Liver (tissue), 9 donors: ENCODE results near the gene STXBP6. TPM values are rescaled to one million over a fixed set of nuclear protein-coding genes. Genes with fewer than 3 reads are reported as not detected.

Experiments
- DNase-seq: peaks from one replicate; pipeline ENCODE4 v3.0.0-alpha.2; 2017; ENCODE audit warnings: low spot score
- H3K27ac ChIP-seq, 2 donors: one replicate each; pipeline ENCODE4 v1.7.0; 2013; ENCODE audit warnings: inconsistent platforms in 2 of 2, low read length in 2 of 2, control low read depth in 1 of 2, low read depth in 1 of 2, mild to moderate bottlenecking in 1 of 2
- H3K27me3 ChIP-seq, 4 donors: one replicate each; pipeline versions ENCODE4 v1.6.1 to v1.7.0; 2013; ENCODE audit warnings: low read length in 3 of 4, inconsistent platforms in 1 of 4, mild to moderate bottlenecking in 1 of 4, moderate library complexity in 1 of 4; ENCODE audit not compliant: control insufficient read depth in 4 of 4, insufficient read depth in 4 of 4
- H3K36me3 ChIP-seq, 4 donors: one replicate each; pipeline versions ENCODE4 v1.6.1 to v1.7.0; 2013; ENCODE audit warnings: low read length in 3 of 4, mild to moderate bottlenecking in 3 of 4, low read depth in 1 of 4, moderate library complexity in 1 of 4; ENCODE audit not compliant: control insufficient read depth in 4 of 4, insufficient read depth in 3 of 4
- H3K4me1 ChIP-seq, 4 donors: one replicate each; pipeline versions ENCODE4 v1.6.1 to v1.7.0; 2013; ENCODE audit warnings: low read length in 3 of 4, mild to moderate bottlenecking in 3 of 4, moderate library complexity in 1 of 4; ENCODE audit not compliant: control insufficient read depth in 4 of 4, insufficient read depth in 4 of 4
- H3K4me3 ChIP-seq, 3 donors: one replicate each; pipeline versions ENCODE4 v1.6.1 to v1.7.0; 2013; ENCODE audit warnings: low read length in 3 of 3, control low read depth in 1 of 3, low read depth in 1 of 3, mild to moderate bottlenecking in 1 of 3
- H3K9ac ChIP-seq, 2 donors: one replicate each; pipeline ENCODE4 v1.7.0; 2013; ENCODE audit warnings: low read length in 2 of 2, mild to moderate bottlenecking in 2 of 2, moderate library complexity in 2 of 2, control low read depth in 1 of 2, low read depth in 1 of 2
- H3K9me3 ChIP-seq, 4 donors: one replicate each; pipeline versions ENCODE4 v1.6.1 to v1.7.0; 2013; ENCODE audit warnings: low read length in 3 of 4; ENCODE audit not compliant: control insufficient read depth in 4 of 4
- FOXA1 ChIP-seq: IDR thresholded peaks from 2 replicates; pipeline ENCODE4 v1.6.1; 2016; ENCODE audit warnings: antibody characterized with exemption
- FOXA2 ChIP-seq: IDR thresholded peaks from 2 replicates; pipeline ENCODE4 v1.6.1; 2016; ENCODE audit warnings: antibody characterized with exemption
- GABPA ChIP-seq, 2 donors: IDR thresholded peaks in 1 of 2; conservative IDR thresholded peaks in 1 of 2; 2 replicates each; pipeline ENCODE4 v1.6.1; 2016; ENCODE audit warnings: antibody characterized with exemption in 2 of 2, mild to moderate bottlenecking in 1 of 2, moderate library complexity in 1 of 2
- HNF4A ChIP-seq, 2 donors: conservative IDR thresholded peaks; 2 replicates each; pipeline ENCODE4 v1.6.1; 2016; ENCODE audit warnings: antibody characterized with exemption in 2 of 2, mild to moderate bottlenecking in 2 of 2
- HNF4G ChIP-seq: IDR thresholded peaks from 2 replicates; pipeline ENCODE4 v1.6.1; 2016; ENCODE audit warnings: antibody characterized with exemption
- RAD21 ChIP-seq, 2 donors: IDR thresholded peaks; 2 replicates each; pipeline ENCODE4 v1.6.1; 2016; ENCODE audit warnings: antibody characterized with exemption in 2 of 2, mild to moderate bottlenecking in 2 of 2
- SP1 ChIP-seq: IDR thresholded peaks from 2 replicates; pipeline ENCODE4 v1.6.1; 2018; ENCODE audit warnings: antibody characterized with exemption, mild to moderate bottlenecking
- TAF1 ChIP-seq: conservative IDR thresholded peaks from 2 replicates; pipeline ENCODE4 v1.6.1; 2016; ENCODE audit warnings: antibody characterized with exemption, mild to moderate bottlenecking
- YY1 ChIP-seq: IDR thresholded peaks from 2 replicates; pipeline ENCODE4 v1.6.1; 2016; ENCODE audit warnings: antibody characterized with exemption, mild to moderate bottlenecking
- WGBS: extraction: QIAGEN DNeasy Blood & Tissue Kit; methylation state at CpG from one replicate; pipeline ENCODE4 v1.1.7; 2013; 5-methylcytosine and 5-hydroxymethylcytosine counted together
- polyA plus RNA-seq, 2 donors: library from polyadenylated mRNA; stranded (reverse) in 1 of 2; unstranded in 1 of 2; fragments of 200-250 nt in 1 of 2; fragments of >200 nt in 1 of 2; fragmentation: Nextera tagmentation in 1 of 2; extraction: Ambion mirVana in 1 of 2; gene quantifications; one replicate each; pipeline versions ENCODE4 v1.2.1 to v1.2.3, GENCODE V29; 2013 to 2015
- total RNA-seq, 2 donors: library from RNA; depleted of rRNA; stranded (reverse); fragments of >200 nt; gene quantifications; one replicate each; pipeline ENCODE4 v1.2.3, GENCODE V29; 2014
- TF ChIP-seq, protein P1 (sequence below): IDR thresholded peaks from 2 replicates; pipeline ENCODE4 v1.6.1; 2016; ENCODE audit warnings: antibody characterized with exemption, mild to moderate bottlenecking
- TF ChIP-seq, protein P2 (sequence below): IDR thresholded peaks from 2 replicates; pipeline ENCODE4 v1.6.1; 2016; ENCODE audit warnings: antibody characterized with exemption
- TF ChIP-seq, protein P3 (sequence below): IDR thresholded peaks from 2 replicates; pipeline ENCODE4 v1.6.1; 2016; ENCODE audit warnings: antibody characterized with exemption
- TF ChIP-seq, protein P4 (sequence below): fragments of 150-350 bp; IDR thresholded peaks from 2 replicates; pipeline ENCODE4 v1.5.1; 2017; ENCODE audit warnings: improper control_type of control experiment, low read depth, low read length; ENCODE audit not compliant: missing input control
- donor health status: healthy.
- donor health status: healthy.
- donor health status: healthy.
- donor health status: healthy.
- donor health status: healthy.

Gene STXBP6
- total and polyA plus RNA-seq, 4 donors: 1.4 to 3.8 (median 1.8) TPM

DNA sequence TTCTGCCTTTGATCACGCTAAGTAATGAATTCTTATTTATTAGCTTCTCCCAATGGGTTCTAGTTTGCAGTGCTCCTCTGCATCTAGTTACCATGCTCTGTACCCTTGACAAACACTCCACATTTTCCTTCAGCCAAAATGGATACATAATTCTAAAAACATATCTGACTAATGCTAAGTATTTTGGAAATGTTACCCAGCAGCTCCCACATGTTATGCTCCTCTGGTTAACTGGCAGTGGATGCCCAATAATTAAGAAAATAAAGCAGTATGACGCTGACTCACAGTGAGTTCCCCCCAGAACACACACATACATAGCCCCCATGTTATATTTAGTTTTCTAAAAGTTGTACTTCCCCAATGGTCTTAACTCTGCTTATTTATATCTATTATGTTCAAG lies 74.6 kb downstream of the STXBP6 start (continued):
- TF ChIP-seq, protein P1, sequence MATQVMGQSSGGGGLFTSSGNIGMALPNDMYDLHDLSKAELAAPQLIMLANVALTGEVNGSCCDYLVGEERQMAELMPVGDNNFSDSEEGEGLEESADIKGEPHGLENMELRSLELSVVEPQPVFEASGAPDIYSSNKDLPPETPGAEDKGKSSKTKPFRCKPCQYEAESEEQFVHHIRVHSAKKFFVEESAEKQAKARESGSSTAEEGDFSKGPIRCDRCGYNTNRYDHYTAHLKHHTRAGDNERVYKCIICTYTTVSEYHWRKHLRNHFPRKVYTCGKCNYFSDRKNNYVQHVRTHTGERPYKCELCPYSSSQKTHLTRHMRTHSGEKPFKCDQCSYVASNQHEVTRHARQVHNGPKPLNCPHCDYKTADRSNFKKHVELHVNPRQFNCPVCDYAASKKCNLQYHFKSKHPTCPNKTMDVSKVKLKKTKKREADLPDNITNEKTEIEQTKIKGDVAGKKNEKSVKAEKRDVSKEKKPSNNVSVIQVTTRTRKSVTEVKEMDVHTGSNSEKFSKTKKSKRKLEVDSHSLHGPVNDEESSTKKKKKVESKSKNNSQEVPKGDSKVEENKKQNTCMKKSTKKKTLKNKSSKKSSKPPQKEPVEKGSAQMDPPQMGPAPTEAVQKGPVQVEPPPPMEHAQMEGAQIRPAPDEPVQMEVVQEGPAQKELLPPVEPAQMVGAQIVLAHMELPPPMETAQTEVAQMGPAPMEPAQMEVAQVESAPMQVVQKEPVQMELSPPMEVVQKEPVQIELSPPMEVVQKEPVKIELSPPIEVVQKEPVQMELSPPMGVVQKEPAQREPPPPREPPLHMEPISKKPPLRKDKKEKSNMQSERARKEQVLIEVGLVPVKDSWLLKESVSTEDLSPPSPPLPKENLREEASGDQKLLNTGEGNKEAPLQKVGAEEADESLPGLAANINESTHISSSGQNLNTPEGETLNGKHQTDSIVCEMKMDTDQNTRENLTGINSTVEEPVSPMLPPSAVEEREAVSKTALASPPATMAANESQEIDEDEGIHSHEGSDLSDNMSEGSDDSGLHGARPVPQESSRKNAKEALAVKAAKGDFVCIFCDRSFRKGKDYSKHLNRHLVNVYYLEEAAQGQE: no peak
- TF ChIP-seq FOXA2 (no peak), SP1 (no peak)

DNA sequence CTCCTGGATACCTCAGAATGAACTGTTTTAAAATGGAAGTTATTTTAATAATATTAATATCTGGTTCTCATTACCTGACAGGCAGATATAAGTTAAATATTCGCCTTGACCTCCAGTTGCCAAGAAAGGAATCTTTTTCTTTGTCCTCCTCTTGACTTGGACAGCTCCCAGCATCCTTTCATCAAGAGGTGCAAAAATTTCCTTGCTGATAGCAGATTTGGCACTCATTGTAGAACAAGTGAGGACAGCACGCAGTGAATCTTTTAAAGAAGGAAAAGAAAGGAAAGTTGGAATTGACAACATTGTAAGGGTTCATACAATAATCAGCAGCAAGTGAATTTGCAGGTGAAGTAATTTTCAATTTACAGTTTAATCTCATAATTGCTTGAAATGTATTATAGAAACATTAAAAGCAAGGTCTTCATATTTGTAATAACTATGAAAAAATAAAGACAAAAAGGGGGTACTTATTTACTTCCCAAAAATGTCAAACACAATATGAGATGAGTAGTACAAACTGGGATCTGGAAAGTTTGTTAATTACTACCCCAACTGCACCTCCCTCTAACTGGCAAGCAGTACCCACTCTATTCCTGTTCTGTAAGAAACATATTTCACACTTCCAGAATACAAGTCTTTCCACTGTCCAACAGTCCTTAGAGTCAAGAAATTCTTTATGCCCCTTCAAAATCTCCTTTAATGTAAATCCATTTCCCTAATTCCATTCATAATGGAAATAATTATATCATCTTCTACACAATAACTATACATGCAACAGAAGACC lies 75.2 kb downstream of the STXBP6 start:
- H3K4me3 ChIP-seq: no peak overlapping the region
- TF ChIP-seq, protein P2, sequence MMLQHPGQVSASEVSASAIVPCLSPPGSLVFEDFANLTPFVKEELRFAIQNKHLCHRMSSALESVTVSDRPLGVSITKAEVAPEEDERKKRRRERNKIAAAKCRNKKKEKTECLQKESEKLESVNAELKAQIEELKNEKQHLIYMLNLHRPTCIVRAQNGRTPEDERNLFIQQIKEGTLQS: no peak
- TF ChIP-seq FOXA2: no peak
- TF ChIP-seq HNF4A (conservative IDR thresholded peaks at IDR 0.05): no peak
- TF ChIP-seq TAF1: no peak
- TF ChIP-seq, protein P1: no peak
- no peak for TF ChIP-seq HNF4G
- TF ChIP-seq RAD21 (IDR thresholded peaks at IDR 0.05): no peak
- TF ChIP-seq, protein P3, sequence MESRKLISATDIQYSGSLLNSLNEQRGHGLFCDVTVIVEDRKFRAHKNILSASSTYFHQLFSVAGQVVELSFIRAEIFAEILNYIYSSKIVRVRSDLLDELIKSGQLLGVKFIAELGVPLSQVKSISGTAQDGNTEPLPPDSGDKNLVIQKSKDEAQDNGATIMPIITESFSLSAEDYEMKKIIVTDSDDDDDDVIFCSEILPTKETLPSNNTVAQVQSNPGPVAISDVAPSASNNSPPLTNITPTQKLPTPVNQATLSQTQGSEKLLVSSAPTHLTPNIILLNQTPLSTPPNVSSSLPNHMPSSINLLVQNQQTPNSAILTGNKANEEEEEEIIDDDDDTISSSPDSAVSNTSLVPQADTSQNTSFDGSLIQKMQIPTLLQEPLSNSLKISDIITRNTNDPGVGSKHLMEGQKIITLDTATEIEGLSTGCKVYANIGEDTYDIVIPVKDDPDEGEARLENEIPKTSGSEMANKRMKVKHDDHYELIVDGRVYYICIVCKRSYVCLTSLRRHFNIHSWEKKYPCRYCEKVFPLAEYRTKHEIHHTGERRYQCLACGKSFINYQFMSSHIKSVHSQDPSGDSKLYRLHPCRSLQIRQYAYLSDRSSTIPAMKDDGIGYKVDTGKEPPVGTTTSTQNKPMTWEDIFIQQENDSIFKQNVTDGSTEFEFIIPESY: no peak
- no peak for TF ChIP-seq YY1
- TF ChIP-seq, protein P4, sequence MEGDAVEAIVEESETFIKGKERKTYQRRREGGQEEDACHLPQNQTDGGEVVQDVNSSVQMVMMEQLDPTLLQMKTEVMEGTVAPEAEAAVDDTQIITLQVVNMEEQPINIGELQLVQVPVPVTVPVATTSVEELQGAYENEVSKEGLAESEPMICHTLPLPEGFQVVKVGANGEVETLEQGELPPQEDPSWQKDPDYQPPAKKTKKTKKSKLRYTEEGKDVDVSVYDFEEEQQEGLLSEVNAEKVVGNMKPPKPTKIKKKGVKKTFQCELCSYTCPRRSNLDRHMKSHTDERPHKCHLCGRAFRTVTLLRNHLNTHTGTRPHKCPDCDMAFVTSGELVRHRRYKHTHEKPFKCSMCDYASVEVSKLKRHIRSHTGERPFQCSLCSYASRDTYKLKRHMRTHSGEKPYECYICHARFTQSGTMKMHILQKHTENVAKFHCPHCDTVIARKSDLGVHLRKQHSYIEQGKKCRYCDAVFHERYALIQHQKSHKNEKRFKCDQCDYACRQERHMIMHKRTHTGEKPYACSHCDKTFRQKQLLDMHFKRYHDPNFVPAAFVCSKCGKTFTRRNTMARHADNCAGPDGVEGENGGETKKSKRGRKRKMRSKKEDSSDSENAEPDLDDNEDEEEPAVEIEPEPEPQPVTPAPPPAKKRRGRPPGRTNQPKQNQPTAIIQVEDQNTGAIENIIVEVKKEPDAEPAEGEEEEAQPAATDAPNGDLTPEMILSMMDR: no peak
- no peak for TF ChIP-seq FOXA1
- no peak for TF ChIP-seq GABPA (IDR thresholded peaks at IDR 0.05 in 1 of 2, conservative IDR thresholded peaks at IDR 0.05 in 1 of 2)
- H3K27me3 ChIP-seq: no peaks in the 10 kb centered on the region
- no peak for DNase-seq
- H3K4me1 ChIP-seq: no peaks in the 10 kb centered on the region
- 80% methylated on average over 2 of the region's 2 CpGs for WGBS
- no peaks in the 10 kb centered on the region for H3K36me3 ChIP-seq
- H3K27ac ChIP-seq: no peak overlapping the region
- no peak overlapping the region for H3K9ac ChIP-seq
- H3K9me3 ChIP-seq: no peaks in the 10 kb centered on the region
